ENCODE data around the gene SHROOM3. TPM values are rescaled to one million over a fixed set of nuclear protein-coding genes. Genes with fewer than 3 reads are reported as not detected.

SHROOM3 gene
- total and polyA plus RNA-seq, 2 experiments from 2014 or later, result 11.3 to 73.5 TPM

- TF ChIP-seq REST (IDR thresholded peaks at IDR 0.05; ENCODE audit: unreplicated experiment), result no peak
- no peak for TF ChIP-seq POLR2AphosphoS5 (IDR thresholded peaks at IDR 0.05; ENCODE audit: low read depth)
- TF ChIP-seq ETS1 (IDR thresholded peaks at IDR 0.05), result no peak
- TF ChIP-seq CTCF (conservative IDR thresholded peaks at IDR 0.05; ENCODE audit: low read depth in 2 of 2), result no peak
Measured at GRCh38 chr4:76696109-76696508, 261.1 kb downstream of the SHROOM3 start (continued).

GRCh38 chr4:76697129-76697803 is 262.2 kb downstream of the SHROOM3 start:
- no peak overlapping the region; the same call in 2 of the 3 replicates for H3K4me3 Mint-ChIP-seq
- no peak overlapping the region for H3K4me3 ChIP-seq
- no peaks in the 10 kb centered on the region for H3F3A ChIP-seq (replicated peaks; ENCODE audit: low read depth)
- no peaks in the 10 kb centered on the region for H3K9me3 Mint-ChIP-seq
- H3K36me3 Mint-ChIP-seq (ENCODE audit: low read depth), result no peaks in the 10 kb centered on the region
- DNase-seq (ENCODE audit: low spot score), result peak; percentile 64
- 0 out of 2 replicates have a peak overlapping the region, but pooled peaks have one; percentile 53 for H3K27ac ChIP-seq (ENCODE audit: low read depth)
- H3K27me3 ChIP-seq (ENCODE audit: insufficient read depth), result no peaks in the 10 kb centered on the region
- peaks cover 52% of the 10 kb centered on the region; the same call in 1 of the 2 replicates for H4K20me1 ChIP-seq (replicated peaks; ENCODE audit: insufficient read depth)
- H3K4me1 ChIP-seq (ENCODE audit: insufficient read depth), result peaks cover 69% of the 10 kb centered on the region
- peak overlapping the region; percentile 23; the same call in 1 of the 2 replicates for H3K27ac Mint-ChIP-seq
- no peak overlapping the region for H2AFZ ChIP-seq
- peaks cover 97% of the 10 kb centered on the region for H3K79me2 ChIP-seq (replicated peaks; ENCODE audit: insufficient read depth)
- peak overlapping the region; percentile 29 for H3K4me2 ChIP-seq
- H3K9me2 ChIP-seq (ENCODE audit: insufficient read depth), result no peaks in the 10 kb centered on the region
- H3K36me3 ChIP-seq (ENCODE audit: insufficient read depth), result no peaks in the 10 kb centered on the region
- peaks cover 13% of the 10 kb centered on the region for H3K27me3 Mint-ChIP-seq (ENCODE audit: insufficient read depth, low read depth, poor library complexity)
- ATAC-seq, result peak; percentile 52
- peaks cover 74% of the 10 kb centered on the region for H3K4me1 Mint-ChIP-seq
- no peak for TF ChIP-seq REST (IDR thresholded peaks at IDR 0.05; ENCODE audit: unreplicated experiment)
- TF ChIP-seq CTCF (conservative IDR thresholded peaks at IDR 0.05; ENCODE audit: low read depth in 2 of 2), result peak in 1 of 2 experiments; percentile 23; a peak in 2 of 4 replicates

Data from GM23338 (cell line).